ENCODE results near the gene HADHB. TPM values are rescaled to one million over a fixed set of nuclear protein-coding genes. Genes with fewer than 3 reads are reported as not detected.

HADHB gene
- total RNA-seq, 1 experiment from 2014 or later, result 72.7 TPM

DNA sequence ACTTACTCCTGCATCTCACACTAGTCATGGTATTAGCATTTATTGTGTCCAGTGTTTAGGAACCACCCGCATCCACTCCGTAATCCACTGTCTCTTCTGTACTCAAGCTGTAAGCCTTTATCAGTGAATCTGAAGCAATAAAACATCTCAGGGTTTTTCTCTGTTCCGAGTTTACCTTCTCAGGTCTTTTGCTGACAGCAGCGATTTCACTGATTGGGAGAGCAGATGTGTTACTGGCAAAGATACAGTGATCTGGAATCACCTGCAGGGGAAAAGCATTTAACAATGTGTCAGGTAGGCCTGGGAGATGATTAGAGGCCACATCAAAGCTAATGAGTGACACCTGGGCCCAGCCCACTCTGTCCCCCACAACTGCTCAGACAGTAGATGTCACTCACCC lies 47.2 kb upstream of the HADHB start:
- no peak for TF ChIP-seq EZH2 (IDR thresholded peaks at IDR 0.05; ENCODE audit: low read depth)
- TF ChIP-seq, protein P1, sequence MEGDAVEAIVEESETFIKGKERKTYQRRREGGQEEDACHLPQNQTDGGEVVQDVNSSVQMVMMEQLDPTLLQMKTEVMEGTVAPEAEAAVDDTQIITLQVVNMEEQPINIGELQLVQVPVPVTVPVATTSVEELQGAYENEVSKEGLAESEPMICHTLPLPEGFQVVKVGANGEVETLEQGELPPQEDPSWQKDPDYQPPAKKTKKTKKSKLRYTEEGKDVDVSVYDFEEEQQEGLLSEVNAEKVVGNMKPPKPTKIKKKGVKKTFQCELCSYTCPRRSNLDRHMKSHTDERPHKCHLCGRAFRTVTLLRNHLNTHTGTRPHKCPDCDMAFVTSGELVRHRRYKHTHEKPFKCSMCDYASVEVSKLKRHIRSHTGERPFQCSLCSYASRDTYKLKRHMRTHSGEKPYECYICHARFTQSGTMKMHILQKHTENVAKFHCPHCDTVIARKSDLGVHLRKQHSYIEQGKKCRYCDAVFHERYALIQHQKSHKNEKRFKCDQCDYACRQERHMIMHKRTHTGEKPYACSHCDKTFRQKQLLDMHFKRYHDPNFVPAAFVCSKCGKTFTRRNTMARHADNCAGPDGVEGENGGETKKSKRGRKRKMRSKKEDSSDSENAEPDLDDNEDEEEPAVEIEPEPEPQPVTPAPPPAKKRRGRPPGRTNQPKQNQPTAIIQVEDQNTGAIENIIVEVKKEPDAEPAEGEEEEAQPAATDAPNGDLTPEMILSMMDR (conservative IDR thresholded peaks at IDR 0.05), result no peak
- Histone ChIP-seq H3K4me1 (replicated peaks; ENCODE audit: insufficient read depth) (no peaks in the 10 kb centered on the region), H2AFZ (no peak overlapping the region), H4K20me1 (ENCODE audit: insufficient read depth) (no peaks in the 10 kb centered on the region), H3K36me3 (ENCODE audit: low read depth) (peaks cover 52% of the 10 kb centered on the region), H3F3A (ENCODE audit: insufficient read depth, low read depth) (no peaks in the 10 kb centered on the region), H3K9me2 (ENCODE audit: insufficient read depth) (no peaks in the 10 kb centered on the region), H3K4me2 (no peak overlapping the region), H3K27me3 (ENCODE audit: insufficient read depth, low read depth) (no peaks in the 10 kb centered on the region), H3K4me3 (no peak overlapping the region), H3K9me3 (ENCODE audit: insufficient read depth, low read depth) (no peaks in the 10 kb centered on the region), H3K79me2 (ENCODE audit: low read depth) (no peaks in the 10 kb centered on the region), H3K27ac (no peak overlapping the region)
- no peak for DNase-seq
- BruUV-seq (replicated peaks), result no TSS peak
- ChIA-PET CTCF (no interaction called here), POLR2A (ENCODE audit: unreplicated experiment) (no interaction called here)
- intact Hi-C loops (cut with micrococcal nuclease; ENCODE audit: unreplicated experiment), result loop anchor here (5.0 kb wide), 1 partner anchor 245 kb away; no protein-coding TSS in a partner anchor

DNA sequence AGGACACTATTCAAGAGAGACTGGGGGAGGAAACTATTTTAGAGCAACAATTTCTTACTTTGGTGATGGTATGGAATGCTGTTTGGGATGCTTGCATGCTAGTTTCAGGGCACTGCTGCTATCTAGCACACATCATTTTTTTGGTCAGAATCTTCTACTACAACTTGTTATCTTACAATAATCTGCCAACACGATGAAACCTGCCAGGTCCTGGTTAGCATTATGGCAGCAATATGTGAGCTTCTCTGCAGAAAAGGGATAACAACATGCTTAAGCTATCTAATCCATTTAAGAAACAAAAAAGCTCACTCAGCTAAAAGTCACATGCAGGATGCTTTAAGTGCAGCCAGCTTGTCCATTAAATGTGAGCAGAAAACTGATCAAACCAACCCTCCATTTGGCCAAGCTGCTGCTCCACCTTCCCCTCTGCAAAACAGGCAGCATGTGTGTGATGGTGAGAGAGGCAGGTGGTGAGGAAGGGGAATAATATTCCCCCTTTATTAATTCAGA lies 41.7 kb upstream of the HADHB start:
- intact Hi-C loops (cut with micrococcal nuclease; ENCODE audit: unreplicated experiment), result no loop called here

DNA sequence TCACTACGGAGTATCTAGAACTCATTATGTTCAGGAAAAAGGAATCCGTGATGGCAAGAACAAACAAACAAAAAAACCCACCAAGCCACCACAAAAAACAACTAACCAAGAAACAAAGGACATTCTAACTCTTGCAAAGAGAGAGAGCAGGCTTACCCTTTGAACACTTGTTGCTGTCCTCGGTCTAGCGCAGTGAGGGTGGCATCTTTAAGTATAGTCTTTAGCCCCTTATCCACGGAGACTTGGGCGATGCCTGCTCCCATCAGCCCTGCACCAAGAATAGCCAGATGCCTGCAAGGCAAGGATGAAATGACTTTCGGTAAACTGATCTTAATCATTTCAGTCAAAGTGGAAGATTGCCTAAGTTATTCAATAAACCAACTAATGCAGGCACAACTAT lies 40.8 kb upstream of the HADHB start:
- H3K36me3 ChIP-seq (ENCODE audit: low read depth), result peaks cover 37% of the 10 kb centered on the region
- CTCF ChIA-PET, result no interaction called here

More for the DNA sequence above, 41.7 kb upstream of the HADHB start:
- Histone ChIP-seq H3K79me2 (ENCODE audit: low read depth) (no peaks in the 10 kb centered on the region), H3K9me3 (ENCODE audit: insufficient read depth, low read depth) (no peaks in the 10 kb centered on the region), H3K9me2 (ENCODE audit: insufficient read depth) (no peaks in the 10 kb centered on the region), H3K4me1 (replicated peaks; ENCODE audit: insufficient read depth) (no peaks in the 10 kb centered on the region), H3K4me3 (no peak overlapping the region), H3F3A (ENCODE audit: insufficient read depth, low read depth) (peaks cover 5% of the 10 kb centered on the region; the same call in 1 of the 2 replicates), H3K27ac (no peak overlapping the region), H2AFZ (no peak overlapping the region), H3K27me3 (ENCODE audit: insufficient read depth, low read depth) (no peaks in the 10 kb centered on the region), H3K4me2 (no peak overlapping the region), H3K36me3 (ENCODE audit: low read depth) (peaks cover 39% of the 10 kb centered on the region), H4K20me1 (ENCODE audit: insufficient read depth) (no peaks in the 10 kb centered on the region)
- POLR2A ChIA-PET (ENCODE audit: unreplicated experiment), result no interaction called here
- no TSS peak for BruUV-seq (replicated peaks)
- CTCF ChIA-PET, result no interaction called here
- DNase-seq, result no peak
- no peak for TF ChIP-seq EZH2 (IDR thresholded peaks at IDR 0.05; ENCODE audit: low read depth)
- TF ChIP-seq, protein P1 (conservative IDR thresholded peaks at IDR 0.05), result no peak

More for the DNA sequence above, 40.8 kb upstream of the HADHB start:
- H3K4me2 ChIP-seq, result no peak overlapping the region
- no peaks in the 10 kb centered on the region for H3K4me1 ChIP-seq (replicated peaks; ENCODE audit: insufficient read depth)
- H4K20me1 ChIP-seq (ENCODE audit: insufficient read depth), result no peaks in the 10 kb centered on the region
- TF ChIP-seq EZH2 (IDR thresholded peaks at IDR 0.05; ENCODE audit: low read depth), result no peak
- TF ChIP-seq, protein P1 (conservative IDR thresholded peaks at IDR 0.05), result no peak
- intact Hi-C loops (cut with micrococcal nuclease; ENCODE audit: unreplicated experiment), result no loop called here
- H3K9me3 ChIP-seq (ENCODE audit: insufficient read depth, low read depth), result no peaks in the 10 kb centered on the region
- H3K9me2 ChIP-seq (ENCODE audit: insufficient read depth), result no peaks in the 10 kb centered on the region
- no peak overlapping the region for H3K27ac ChIP-seq
- H2AFZ ChIP-seq, result no peak overlapping the region
- no peak overlapping the region for H3K4me3 ChIP-seq
- peaks cover 5% of the 10 kb centered on the region; the same call in 1 of the 2 replicates for H3F3A ChIP-seq (ENCODE audit: insufficient read depth, low read depth)
- H3K27me3 ChIP-seq (ENCODE audit: insufficient read depth, low read depth), result no peaks in the 10 kb centered on the region
- no TSS peak for BruUV-seq (replicated peaks)
- H3K79me2 ChIP-seq (ENCODE audit: low read depth), result no peaks in the 10 kb centered on the region
- no peak for DNase-seq
- POLR2A ChIA-PET (ENCODE audit: unreplicated experiment), result no interaction called here
